ENCODE measurements around the gene USP14.

Gene USP14

GRCh38 chr18:227902-228301 is 69.5 kb downstream of the USP14 start:
- DNase-seq (ENCODE audit: low read depth), result no peak

- no peak for DNase-seq (ENCODE audit: low read depth)
Observed at GRCh38 chr18:228586-228985, 70.2 kb downstream of the USP14 start.

- no peak for DNase-seq (ENCODE audit: low read depth)
Observed at GRCh38 chr18:231563-231962, 73.2 kb downstream of the USP14 start.

- no peak for DNase-seq (ENCODE audit: low read depth)
Observed at GRCh38 chr18:240175-240574, 81.8 kb downstream of the USP14 start.

- DNase-seq (ENCODE audit: low read depth), result no peak
Observed at GRCh38 chr18:245282-245847, 87.0 kb downstream of the USP14 start.

- DNase-seq (ENCODE audit: low read depth), result no peak
Observed at GRCh38 chr18:248053-248452, 89.7 kb downstream of the USP14 start.

GRCh38 chr18:250685-251084 is 92.3 kb downstream of the USP14 start:
- no peak for DNase-seq (ENCODE audit: low read depth)

- no peak for DNase-seq (ENCODE audit: low read depth)
Observed at GRCh38 chr18:251572-251971, 93.2 kb downstream of the USP14 start.

GRCh38 chr18:253121-253520 is 94.8 kb downstream of the USP14 start:
- DNase-seq (ENCODE audit: low read depth), result no peak

- DNase-seq (ENCODE audit: low read depth), result no peak
Observed at GRCh38 chr18:255171-255570, 96.8 kb downstream of the USP14 start.

GRCh38 chr18:260547-260946 is 102.2 kb downstream of the USP14 start:
- DNase-seq (ENCODE audit: low read depth), result no peak

GRCh38 chr18:261398-262073 is 103.2 kb downstream of the USP14 start:
- DNase-seq (ENCODE audit: low read depth), result no peak

Data from T-helper 22 cell (primary cell).